Prostate gland (tissue), 2 donors: Measurements from ENCODE around the gene RNF175. TPM values are rescaled to one million over a fixed set of nuclear protein-coding genes. Genes with fewer than 3 reads are reported as not detected.

ENCODE experiments used
- DNase-seq: peaks from one replicate; pipeline ENCODE4 v3.0.0-alpha.2; 2019; ENCODE audit warnings: low spot score
- H3K27ac ChIP-seq, 2 donors: fragments of 200-600 bp; sonication (generic); 2 replicates each; pipeline ENCODE4 v1.5.1; 2017 to 2019
- H3K27me3 ChIP-seq: fragments of 200-600 bp; sonication (generic); replicated peaks from 2 replicates; pipeline ENCODE4 v1.5.1; 2019; ENCODE audit not compliant: insufficient read depth
- H3K36me3 ChIP-seq, 2 donors: fragments of 200-600 bp; sonication (generic); 1 replicate in 1 of 2; 2 replicates in 1 of 2; pipeline versions ENCODE4 v1.5.1 to v1.8.1; 2017 to 2019
- H3K4me1 ChIP-seq: fragments of 200-600 bp; sonication (generic); replicated peaks from 2 replicates; pipeline ENCODE4 v1.5.1; 2019
- H3K4me3 ChIP-seq, 2 donors: fragments of 200-600 bp; sonication (generic); 2 replicates each; pipeline ENCODE4 v1.5.1; 2017 to 2019
- H3K9me3 ChIP-seq: fragments of 200-600 bp; sonication (generic); 2 replicates; pipeline ENCODE4 v1.5.1; 2017
- CTCF ChIP-seq, 4 experiments: fragments of 200-600 bp in 2 of 4; fragments of 450-650 bp in 2 of 4; sonication (generic) in 2 of 4; IDR thresholded peaks; 1 replicate in 3 of 4; 2 replicates in 1 of 4; pipeline ENCODE4 v1.5.1; 2016 to 2019; ENCODE audit warnings: antibody characterized with exemption in 4 of 4, mild to moderate bottlenecking in 2 of 4, moderate library complexity in 2 of 4
- POLR2A ChIP-seq: fragments of 450-650 bp; IDR thresholded peaks from one replicate; pipeline ENCODE4 v1.6.1; 2016; ENCODE audit warnings: antibody characterized with exemption, mild to moderate bottlenecking
- POLR2AphosphoS5 ChIP-seq: sonication (generic); formaldehyde crosslinking; IDR thresholded peaks from one replicate; pipeline ENCODE4 v1.6.1; 2017; ENCODE audit warnings: antibody characterized with exemption
- WGBS: methylation state at CpG from one replicate; pipeline ENCODE4 v1.1.5; 2018; 5-methylcytosine and 5-hydroxymethylcytosine counted together
- intact Hi-C: fragments of 100-400 bp; cut with DNase I; formaldehyde crosslinking; loops from one replicate; pipeline ENCODE4 v1.14.2; 2022
- total RNA-seq, 2 donors: library from RNA; depleted of rRNA; stranded (reverse); fragments of >200 nt; gene quantifications; one replicate each; pipeline ENCODE4 v1.1.0, GENCODE V29; 2016

RNF175 gene
- total RNA-seq, 2 donors from 2014 or later: 1.9 TPM; not detected in 1

DNA sequence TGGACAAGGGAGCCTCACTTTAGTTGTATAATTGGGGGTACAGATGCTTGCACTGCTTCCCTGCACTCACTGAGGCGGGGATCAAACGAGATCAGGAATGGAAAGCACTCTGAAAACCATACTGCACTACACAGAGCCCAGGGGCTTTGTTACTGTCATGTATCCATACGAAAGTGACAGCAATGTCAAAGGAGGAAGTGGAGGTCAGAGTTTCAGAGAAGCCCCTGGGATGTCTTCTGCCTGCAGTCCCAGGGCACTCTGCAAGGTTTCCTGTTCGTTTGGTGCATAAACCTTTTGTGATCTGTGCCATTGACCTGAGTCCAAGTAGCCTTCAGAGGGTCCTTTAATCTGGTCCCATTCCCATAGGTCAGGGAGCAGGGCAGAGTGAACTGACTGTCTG lies 31.2 kb downstream of the RNF175 start:
- Histone ChIP-seq H3K4me3 (no peak overlapping the region), H3K36me3 (no peaks in the 10 kb centered on the region), H3K27ac (no peak overlapping the region), H3K27me3 (no peaks in the 10 kb centered on the region), H3K4me1 (no peaks in the 10 kb centered on the region), H3K9me3 (no peaks in the 10 kb centered on the region)
- 70% methylated on average over 4 of the region's 4 CpGs for WGBS
- TF ChIP-seq POLR2A (no peak), POLR2AphosphoS5 (no peak), CTCF (IDR thresholded peaks at IDR 0.05) (no peak)
- intact Hi-C loops: no loop called here
- no peak for DNase-seq

- no peaks in the 10 kb centered on the region for H3K9me3 ChIP-seq
Measured at GRCh38 chr4:153728151-153728550, 31.7 kb downstream of the RNF175 start.

DNA sequence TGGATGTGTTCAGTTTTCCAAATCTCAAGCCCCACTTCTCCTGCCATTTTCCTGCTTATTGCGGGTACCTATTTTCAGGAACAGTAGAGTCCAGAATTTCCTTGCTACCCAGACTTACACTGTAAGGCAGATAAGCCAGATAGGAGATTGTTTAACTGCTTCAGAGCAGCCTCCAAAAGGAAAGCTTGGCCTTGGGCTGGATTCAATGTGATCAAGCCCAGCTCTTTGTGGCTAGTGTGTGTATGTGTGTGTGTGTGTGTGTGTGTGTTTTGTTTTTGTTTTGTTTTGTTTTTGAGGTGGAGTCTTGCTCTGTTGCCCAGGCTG lies 34.0 kb downstream of the RNF175 start:
- no peaks in the 10 kb centered on the region for H3K36me3 ChIP-seq
- no peak overlapping the region for H3K4me3 ChIP-seq
- no peak for TF ChIP-seq POLR2AphosphoS5
- no peak for TF ChIP-seq POLR2A
- TF ChIP-seq CTCF (IDR thresholded peaks at IDR 0.05): no peak
- no peak for DNase-seq
- no peaks in the 10 kb centered on the region for H3K9me3 ChIP-seq
- no peaks in the 10 kb centered on the region for H3K4me1 ChIP-seq
- no peaks in the 10 kb centered on the region for H3K27me3 ChIP-seq
- intact Hi-C loops: no loop called here
- WGBS: 100% methylated on average over 1 of the region's 1 CpG
- no peak overlapping the region for H3K27ac ChIP-seq

More at GRCh38 chr4:153728151-153728550, 31.7 kb downstream of the RNF175 start:
- H3K27me3 ChIP-seq: no peaks in the 10 kb centered on the region
- 91% methylated on average over 5 of the region's 5 CpGs for WGBS
- no peak overlapping the region for H3K27ac ChIP-seq
- no peaks in the 10 kb centered on the region for H3K36me3 ChIP-seq
- TF ChIP-seq POLR2A (no peak), CTCF (IDR thresholded peaks at IDR 0.05) (no peak), POLR2AphosphoS5 (no peak)
- no peaks in the 10 kb centered on the region for H3K4me1 ChIP-seq
- intact Hi-C loops: no loop called here
- no peak for DNase-seq
- no peak overlapping the region for H3K4me3 ChIP-seq

- Histone ChIP-seq H3K36me3 (no peaks in the 10 kb centered on the region), H3K27me3 (no peaks in the 10 kb centered on the region), H3K4me3 (no peak overlapping the region), H3K4me1 (no peaks in the 10 kb centered on the region), H3K9me3 (no peaks in the 10 kb centered on the region), H3K27ac (no peak overlapping the region)
- intact Hi-C loops: no loop called here
- 94% methylated on average over 5 of the region's 5 CpGs for WGBS
- no peak for DNase-seq
- no peak for TF ChIP-seq POLR2A
Measured at GRCh38 chr4:153725136-153725830, 34.5 kb downstream of the RNF175 start.

- no peaks in the 10 kb centered on the region for H3K36me3 ChIP-seq
- DNase-seq: no peak
- intact Hi-C loops: no loop called here
- no peak for TF ChIP-seq CTCF (IDR thresholded peaks at IDR 0.05)
- TF ChIP-seq POLR2AphosphoS5: no peak
- no peak for TF ChIP-seq POLR2A
- no peaks in the 10 kb centered on the region for H3K9me3 ChIP-seq
- no peak overlapping the region for H3K27ac ChIP-seq
- WGBS: 76% methylated on average over 5 of the region's 5 CpGs
- no peaks in the 10 kb centered on the region for H3K4me1 ChIP-seq
- H3K27me3 ChIP-seq: no peaks in the 10 kb centered on the region
- no peak overlapping the region for H3K4me3 ChIP-seq
Measured at GRCh38 chr4:153724606-153725005, 35.2 kb downstream of the RNF175 start.
